Activated CD4-positive, alpha-beta memory T cell treated with anti-CD3 and anti-CD28 coated beads, Interleukin-2, amount 10 ng/mL, durations not matched to agents 7 days and 5 days (primary cell): ENCODE data around the gene KCTD5. TPM values are rescaled to one million over a fixed set of nuclear protein-coding genes. Genes with fewer than 3 reads are reported as not detected.

Experiments
- CTCF ChIA-PET: fragments of 350-600 bp; sonication (Branson Sonifier 250); formaldehyde crosslinking; loops from one replicate; lab custom pipeline; 2021; ENCODE audit warnings: antibody characterized with exemption, inconsistent platforms; lab: Charles Lee
- POLR2A ChIA-PET: fragments of 350-600 bp; sonication (Branson Sonifier 250); formaldehyde crosslinking; loops from one replicate; lab custom pipeline; 2021; ENCODE audit warnings: antibody characterized with exemption; lab: Charles Lee
- DNase-seq: peaks from one replicate; pipeline ENCODE4 v3.0.0-alpha.2; 2020
- H3K27ac Mint-ChIP-seq: one replicate; pipeline ENCODE4 v1.8.0; 2021; ENCODE audit warnings: mild to moderate bottlenecking, mixed read lengths
- H3K27me3 Mint-ChIP-seq: one replicate; pipeline ENCODE4 v1.8.0; 2021; ENCODE audit warnings: mixed read lengths
- H3K36me3 Mint-ChIP-seq: one replicate; pipeline ENCODE4 v1.8.0; 2021; ENCODE audit warnings: low read depth, mixed read lengths
- H3K4me1 Mint-ChIP-seq: one replicate; pipeline ENCODE4 v1.8.0; 2021; ENCODE audit warnings: mixed read lengths
- H3K4me3 Mint-ChIP-seq: one replicate; pipeline ENCODE4 v1.8.0; 2021; ENCODE audit warnings: mild to moderate bottlenecking, mixed read lengths
- H3K9me3 Mint-ChIP-seq: one replicate; pipeline ENCODE4 v1.8.0; 2021; ENCODE audit warnings: mixed read lengths
- total RNA-seq, 2 experiments: library from RNA; stranded (reverse); gene quantifications; one replicate each; pipeline ENCODE4 v1.2.3, GENCODE V29; 2021

KCTD5 gene
- total RNA-seq, 2 experiments from 2014 or later: 35.9 to 39.8 TPM

DNA sequence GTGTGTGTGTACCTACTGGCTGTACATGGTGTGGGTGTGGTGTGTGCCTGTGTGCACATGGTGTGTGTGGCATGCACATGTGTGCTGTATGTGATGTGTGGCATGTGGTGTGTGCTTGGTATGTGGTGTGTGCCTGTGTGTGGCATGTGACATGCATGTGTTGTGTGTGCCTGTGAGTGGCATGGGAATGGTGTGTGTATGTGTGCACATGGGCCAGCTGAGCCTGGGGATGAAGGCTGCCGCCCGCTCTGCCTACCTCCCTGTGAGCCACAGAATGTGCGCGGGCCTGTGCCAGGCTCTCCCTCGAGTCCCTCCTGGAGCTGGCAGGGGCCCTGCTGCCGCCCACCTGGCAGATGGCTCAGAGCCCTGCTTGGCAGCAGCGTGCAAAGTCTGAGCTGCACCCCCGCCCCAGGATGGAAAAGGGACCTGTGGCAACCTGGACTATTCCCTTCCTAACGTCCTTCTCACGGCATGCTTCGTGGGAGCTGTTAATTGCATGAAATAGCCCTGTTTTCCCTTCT, 28.4 kb downstream of the KCTD5 start:
- no peak for DNase-seq
- ChIA-PET CTCF (no interaction called here), POLR2A (interaction anchor here (0.6 kb wide), 1 partner anchor 42 kb away, joined by 4 read pairs; no protein-coding TSS in a partner anchor)
- Mint-ChIP-seq H3K36me3 (peaks cover 6% of the 10 kb centered on the region), H3K27me3 (peaks cover 5% of the 10 kb centered on the region), H3K4me3 (no peak overlapping the region), H3K4me1 (peaks cover 4% of the 10 kb centered on the region), H3K27ac (no peak overlapping the region), H3K9me3 (no peaks in the 10 kb centered on the region)

DNA sequence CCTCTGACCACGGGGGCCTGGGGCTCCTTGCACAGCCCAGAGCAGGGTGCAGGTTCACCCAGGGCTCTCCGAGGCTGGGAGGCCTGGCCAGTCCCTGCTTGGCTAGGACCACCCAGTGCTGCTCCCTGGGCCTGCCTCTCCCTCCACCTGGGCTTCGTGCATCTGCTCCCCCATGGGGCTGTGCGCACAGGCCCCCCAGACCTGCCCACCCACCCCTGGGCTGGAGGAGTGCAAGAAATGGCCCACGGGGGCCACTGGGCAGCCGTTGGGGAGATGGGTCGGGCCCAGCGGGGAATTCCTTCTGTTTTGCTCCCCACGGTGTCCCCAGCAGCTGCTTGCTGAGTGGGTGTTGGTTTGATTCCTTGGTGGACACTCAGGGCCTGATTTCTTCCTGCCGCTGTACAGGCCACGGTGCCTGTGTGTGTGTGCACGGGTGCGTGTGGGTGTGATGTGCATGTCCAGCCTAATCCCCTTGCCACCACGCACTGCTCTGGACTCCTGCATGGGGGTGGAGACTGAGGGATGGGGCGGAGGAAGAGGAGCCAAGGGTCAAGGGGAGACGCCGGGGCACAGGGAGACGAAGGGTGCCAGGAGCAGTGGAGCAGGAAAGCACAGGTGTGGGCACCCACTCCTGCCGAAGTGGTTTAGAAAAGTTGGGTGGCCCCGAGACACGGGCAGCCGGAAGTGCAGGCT, 29.2 kb downstream of the KCTD5 start:
- H3K36me3 Mint-ChIP-seq: peaks cover 6% of the 10 kb centered on the region
- H3K4me3 Mint-ChIP-seq: no peak overlapping the region
- no peak overlapping the region for H3K27ac Mint-ChIP-seq
- peaks cover 4% of the 10 kb centered on the region for H3K4me1 Mint-ChIP-seq
- H3K9me3 Mint-ChIP-seq: no peaks in the 10 kb centered on the region
- H3K27me3 Mint-ChIP-seq: peaks cover 5% of the 10 kb centered on the region
- ChIA-PET POLR2A (interaction anchor here (0.6 to 1.3 kb wide), 2 partner anchors 7 to 41 kb away, joined by 3 to 4 read pairs; no protein-coding TSS in a partner anchor), CTCF (no interaction called here)
- DNase-seq: no peak

DNA sequence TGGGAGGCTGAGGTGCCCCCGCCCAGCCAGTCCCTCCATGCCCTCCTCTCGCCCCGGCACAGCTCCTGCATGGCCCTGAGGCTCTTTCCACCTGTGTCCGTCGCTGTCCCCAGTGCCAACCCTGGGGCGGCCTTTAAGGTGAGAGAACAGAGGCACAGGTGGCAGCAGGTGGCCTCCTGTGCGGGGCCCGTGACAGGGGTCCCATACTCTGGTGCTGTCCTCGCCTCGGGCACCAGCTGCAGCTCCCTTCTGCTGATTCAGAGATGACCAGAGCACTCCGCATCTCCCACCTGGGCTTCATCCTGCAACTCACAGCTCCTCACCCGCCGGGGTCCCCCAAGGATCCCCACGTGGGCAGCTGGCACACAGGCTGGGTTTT, 29.7 kb downstream of the KCTD5 start:
- H3K4me3 Mint-ChIP-seq: no peak overlapping the region
- CTCF ChIA-PET: no interaction called here
- peaks cover 6% of the 10 kb centered on the region for H3K36me3 Mint-ChIP-seq
- no peak for DNase-seq
- peaks cover 4% of the 10 kb centered on the region for H3K4me1 Mint-ChIP-seq
- H3K27ac Mint-ChIP-seq: no peak overlapping the region
- H3K27me3 Mint-ChIP-seq: peaks cover 5% of the 10 kb centered on the region
- POLR2A ChIA-PET: interaction anchor here (1.3 kb wide), 1 partner anchor 8 kb away, joined by 3 read pairs; no protein-coding TSS in a partner anchor
- H3K9me3 Mint-ChIP-seq: no peaks in the 10 kb centered on the region

DNA sequence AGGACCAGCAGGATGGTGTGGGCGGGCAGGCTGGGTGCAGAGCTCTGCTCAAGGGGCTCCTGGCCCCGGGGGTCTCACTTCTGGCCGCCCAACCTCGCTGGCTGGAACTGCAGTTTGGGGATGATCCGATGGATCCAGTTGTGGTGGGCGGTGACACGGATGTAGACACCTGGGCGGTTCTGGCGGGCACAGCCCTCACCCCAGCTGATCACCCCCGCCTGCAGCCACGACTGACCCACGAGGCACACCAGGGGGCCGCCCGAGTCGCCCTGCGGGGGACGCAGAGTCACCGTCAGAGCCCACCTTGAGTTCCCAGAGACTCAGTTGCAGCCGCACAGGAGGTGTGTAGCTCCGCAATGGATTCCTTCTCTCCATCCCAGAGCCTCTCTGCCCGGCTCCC, 30.2 kb downstream of the KCTD5 start:
- peaks cover 5% of the 10 kb centered on the region for H3K27me3 Mint-ChIP-seq
- no peak overlapping the region for H3K27ac Mint-ChIP-seq
- ChIA-PET POLR2A (interaction anchor here (1.3 kb wide), 1 partner anchor 8 kb away, joined by 3 read pairs; no protein-coding TSS in a partner anchor), CTCF (no interaction called here)
- H3K4me3 Mint-ChIP-seq: no peak overlapping the region
- peaks cover 6% of the 10 kb centered on the region for H3K36me3 Mint-ChIP-seq
- DNase-seq: no peak
- no peaks in the 10 kb centered on the region for H3K9me3 Mint-ChIP-seq
- H3K4me1 Mint-ChIP-seq: peaks cover 4% of the 10 kb centered on the region

DNA sequence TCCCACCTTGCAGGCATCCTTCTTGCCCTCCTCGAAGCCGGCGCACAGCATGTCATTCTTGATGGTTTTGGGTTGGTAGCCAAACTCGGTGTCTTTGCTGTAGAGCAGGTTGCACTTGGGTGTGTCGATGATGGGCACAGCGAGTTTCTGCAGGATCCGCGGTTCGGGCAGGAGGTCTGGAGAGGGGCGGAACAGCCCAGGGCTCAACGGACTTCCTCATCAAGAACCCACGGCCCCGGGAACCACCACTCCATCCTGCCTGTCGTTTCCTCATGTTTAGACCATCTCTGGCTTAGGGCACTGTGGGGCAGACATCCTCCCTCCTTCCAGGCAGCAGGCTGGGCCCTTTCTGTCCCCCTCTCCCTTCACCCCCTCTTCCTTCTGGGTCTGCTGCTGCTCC, 31.2 kb downstream of the KCTD5 start:
- H3K27me3 Mint-ChIP-seq: peaks cover 5% of the 10 kb centered on the region
- peaks cover 6% of the 10 kb centered on the region for H3K4me1 Mint-ChIP-seq
- peaks cover 1% of the 10 kb centered on the region for H3K36me3 Mint-ChIP-seq
- ChIA-PET POLR2A (interaction anchor here (1.5 kb wide), 1 partner anchor 40 kb away, joined by 4 read pairs; no protein-coding TSS in a partner anchor), CTCF (no interaction called here)
- no peak for DNase-seq
- no peak overlapping the region for H3K27ac Mint-ChIP-seq
- H3K9me3 Mint-ChIP-seq: no peaks in the 10 kb centered on the region
- H3K4me3 Mint-ChIP-seq: no peak overlapping the region

GRCh38 chr16:2713985-2714774, 31.9 kb downstream of the KCTD5 start:
- Mint-ChIP-seq H3K27ac (no peak overlapping the region), H3K4me1 (peaks cover 6% of the 10 kb centered on the region), H3K4me3 (no peak overlapping the region), H3K27me3 (peaks cover 5% of the 10 kb centered on the region), H3K9me3 (no peaks in the 10 kb centered on the region), H3K36me3 (no peaks in the 10 kb centered on the region)
- POLR2A ChIA-PET: interaction anchor here (1.5 kb wide), 1 partner anchor 39 kb away, joined by 4 read pairs; no protein-coding TSS in a partner anchor
- CTCF ChIA-PET: no interaction called here
- no peak for DNase-seq

DNA sequence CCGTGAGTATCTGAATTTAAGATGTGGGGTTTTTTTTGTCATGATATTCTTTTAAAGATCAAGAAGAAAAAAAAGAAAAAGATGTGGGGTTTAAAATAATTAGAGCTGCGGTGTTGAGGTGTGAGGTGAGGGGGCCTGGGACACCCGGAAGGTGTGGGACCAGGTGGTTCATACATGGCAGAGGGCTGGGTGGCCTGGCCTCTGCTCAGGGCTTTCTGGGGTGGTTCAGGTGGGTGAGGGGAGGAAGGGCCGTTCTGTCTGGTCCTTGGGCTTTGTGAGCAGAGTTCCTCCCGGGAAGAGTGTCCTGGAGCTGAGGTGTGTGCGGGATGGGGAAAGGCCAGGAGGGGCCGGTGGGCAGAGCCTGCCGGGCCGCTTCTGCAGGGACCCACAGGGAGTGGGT, 32.7 kb downstream of the KCTD5 start:
- POLR2A ChIA-PET: no interaction called here
- no peak overlapping the region for H3K27ac Mint-ChIP-seq

DNA sequence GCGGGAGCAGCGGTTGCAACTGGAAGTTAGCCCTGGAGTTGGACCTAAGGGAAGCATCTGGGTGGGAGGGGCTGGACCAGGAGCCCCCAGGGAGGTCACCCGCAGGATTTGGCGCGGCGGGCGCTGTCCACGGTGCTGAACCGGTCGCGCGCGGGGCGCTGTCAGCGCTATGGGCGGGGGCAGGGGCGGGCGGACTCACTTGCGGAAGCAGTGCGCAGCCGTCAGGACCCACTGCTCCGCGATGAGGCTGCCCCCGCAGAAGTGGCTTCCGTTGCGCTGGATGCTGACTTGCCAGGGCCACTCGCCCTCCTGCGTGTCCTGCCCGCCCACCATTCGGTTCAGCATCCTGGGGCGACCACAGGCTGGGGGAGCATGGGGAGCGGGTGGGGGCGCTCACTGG, 33.2 kb downstream of the KCTD5 start:
- no peaks in the 10 kb centered on the region for H3K9me3 Mint-ChIP-seq
- peak; percentile 87 for DNase-seq
- H3K4me1 Mint-ChIP-seq: peaks cover 6% of the 10 kb centered on the region
- CTCF ChIA-PET: no interaction called here
- H3K4me3 Mint-ChIP-seq: peak overlapping the region; percentile 13
- POLR2A ChIA-PET: no interaction called here
- H3K36me3 Mint-ChIP-seq: no peaks in the 10 kb centered on the region
- no peak overlapping the region for H3K27ac Mint-ChIP-seq
- peaks cover 5% of the 10 kb centered on the region for H3K27me3 Mint-ChIP-seq

More for the DNA sequence above, 32.7 kb downstream of the KCTD5 start:
- CTCF ChIA-PET: no interaction called here
- DNase-seq: no peak
- Mint-ChIP-seq H3K27me3 (peaks cover 5% of the 10 kb centered on the region), H3K4me1 (peaks cover 6% of the 10 kb centered on the region), H3K9me3 (no peaks in the 10 kb centered on the region), H3K4me3 (no peak overlapping the region), H3K36me3 (no peaks in the 10 kb centered on the region)

- ChIA-PET POLR2A (interaction anchor here (0.8 to 1.1 kb wide), 5 partner anchors 21 to 179 kb away, joined by 3 to 6 read pairs (median 3); partner anchors contain the start of genes ELOB and PDPK1), CTCF (no interaction called here)
- H3K9me3 Mint-ChIP-seq: no peaks in the 10 kb centered on the region
- H3K36me3 Mint-ChIP-seq: no peaks in the 10 kb centered on the region
- H3K4me3 Mint-ChIP-seq: peak overlapping the region; percentile 13
- H3K27ac Mint-ChIP-seq: no peak overlapping the region
- peaks cover 5% of the 10 kb centered on the region for H3K27me3 Mint-ChIP-seq
- no peak for DNase-seq
- peaks cover 6% of the 10 kb centered on the region for H3K4me1 Mint-ChIP-seq
These were observed 33.9 kb downstream of the KCTD5 start for GRCh38 chr16:2715966-2716885.

DNA sequence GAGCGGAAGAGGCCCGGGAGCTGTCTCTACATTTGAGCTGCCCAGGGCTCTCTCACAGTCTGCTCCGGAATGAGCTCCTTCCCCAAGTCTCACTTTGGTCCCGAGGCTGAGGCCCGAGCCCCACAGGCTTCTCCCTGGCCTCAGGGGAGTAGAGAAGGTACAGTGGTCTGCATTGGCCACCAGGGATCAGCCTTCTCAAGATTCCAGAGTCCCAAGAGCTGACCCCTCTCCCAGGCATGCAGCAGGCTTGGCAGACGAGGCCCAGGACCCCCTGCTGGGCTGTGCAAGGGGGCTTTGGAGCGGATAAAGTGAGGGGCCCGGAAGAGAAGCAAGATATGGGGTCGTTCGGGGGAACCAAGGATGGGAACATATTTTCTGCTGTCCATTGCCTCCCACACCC, 34.6 kb downstream of the KCTD5 start:
- no peak for DNase-seq
- Mint-ChIP-seq H3K9me3 (no peaks in the 10 kb centered on the region), H3K36me3 (no peaks in the 10 kb centered on the region), H3K27me3 (peaks cover 5% of the 10 kb centered on the region), H3K4me1 (peaks cover 9% of the 10 kb centered on the region), H3K4me3 (no peak overlapping the region), H3K27ac (no peak overlapping the region)
- CTCF ChIA-PET: interaction anchor here (1.3 kb wide), 1 partner anchor 244 kb away, joined by 3 read pairs; no protein-coding TSS in a partner anchor
- POLR2A ChIA-PET: interaction anchor here (0.8 to 1.1 kb wide), 5 partner anchors 20 to 179 kb away, joined by 3 to 6 read pairs (median 3); partner anchors contain the start of genes ELOB and PDPK1

DNA sequence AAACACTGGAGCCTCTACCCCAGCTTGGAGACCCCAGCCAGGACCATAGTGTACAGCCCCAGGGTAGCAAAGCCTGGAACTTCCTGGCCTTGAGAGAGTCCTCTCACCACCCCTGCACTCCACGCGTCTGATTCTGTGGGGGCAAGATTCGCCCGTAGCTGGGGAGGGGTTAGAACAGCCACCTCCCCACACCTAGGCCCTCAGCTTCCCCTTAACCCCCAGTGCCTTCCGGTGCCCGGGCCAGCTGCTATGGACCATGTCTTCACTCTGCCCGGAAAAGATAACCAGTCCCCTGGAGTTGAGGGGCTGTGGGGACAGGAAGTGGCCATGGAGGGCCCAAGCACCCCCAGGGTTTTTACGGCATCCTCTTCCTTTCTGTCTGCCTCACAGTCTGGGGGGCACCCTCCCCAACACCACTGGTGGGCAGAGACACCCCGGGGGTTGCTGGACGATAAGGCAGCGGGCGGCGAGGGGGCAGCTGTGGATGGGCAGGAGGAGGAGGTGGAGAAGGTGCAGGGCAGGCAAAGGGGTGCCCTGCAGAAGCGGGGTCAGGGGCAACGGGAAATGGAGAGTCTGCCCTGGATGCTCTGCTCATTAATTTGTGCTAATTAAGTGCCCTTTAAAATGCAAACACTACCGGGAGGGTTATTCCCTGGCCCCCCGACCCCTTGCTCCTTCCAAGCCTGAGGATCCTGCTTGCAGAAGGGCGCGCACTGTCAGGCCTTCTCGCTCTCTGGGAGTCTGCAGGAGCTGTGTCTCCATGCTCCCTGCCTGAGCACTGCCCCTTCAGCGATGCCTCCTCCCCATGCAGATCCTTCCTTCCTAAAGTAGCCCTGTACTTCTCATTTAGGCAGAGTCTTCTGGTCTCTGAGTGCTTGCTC, 35.3 kb downstream of the KCTD5 start:
- Mint-ChIP-seq H3K27ac (no peak overlapping the region), H3K27me3 (peaks cover 5% of the 10 kb centered on the region), H3K4me1 (peaks cover 11% of the 10 kb centered on the region), H3K4me3 (peak overlapping the region; percentile 17), H3K9me3 (no peaks in the 10 kb centered on the region), H3K36me3 (no peaks in the 10 kb centered on the region)
- ChIA-PET POLR2A (interaction anchor here (0.9 kb wide), 1 partner anchor 60 kb away, joined by 3 read pairs; the partner anchor contains the start of gene ELOB), CTCF (interaction anchor here (1.3 kb wide), 1 partner anchor 243 kb away, joined by 3 read pairs; no protein-coding TSS in a partner anchor)
- no peak for DNase-seq
